Tibial artery (tissue), 4 donors: Measurements from ENCODE around the gene NPC1.

Source experiments
- DNase-seq, 2 donors: peaks; one replicate each; pipeline ENCODE4 v3.0.0-alpha.2; 2019
- H3K27ac ChIP-seq, 2 donors: fragments of 200-600 bp; sonication (generic) in 1 of 2; 1 replicate in 1 of 2; 2 replicates in 1 of 2; pipeline ENCODE4 v1.5.1; 2018 to 2019; ENCODE audit warnings: mild to moderate bottlenecking in 1 of 2
- H3K27me3 ChIP-seq, 2 donors: fragments of 200-600 bp; sonication (generic) in 1 of 2; one replicate each; pipeline versions ENCODE4 v1.5.1 to v1.6.0; 2016 to 2019
- H3K36me3 ChIP-seq, 3 donors: fragments of 200-600 bp; sonication (generic) in 2 of 3; one replicate each; pipeline ENCODE4 v1.5.1; 2016 to 2019; ENCODE audit warnings: mild to moderate bottlenecking in 2 of 3
- H3K4me1 ChIP-seq, 4 donors: fragments of 200-600 bp; sonication (generic) in 2 of 4; 1 replicate in 3 of 4; 2 replicates in 1 of 4; pipeline ENCODE4 v1.5.1; 2016 to 2019
- H3K4me3 ChIP-seq, 2 donors: fragments of 200-600 bp; sonication (generic) in 1 of 2; 1 replicate in 1 of 2; 2 replicates in 1 of 2; pipeline ENCODE4 v1.5.1; 2018 to 2019; ENCODE audit warnings: mild to moderate bottlenecking in 2 of 2
- H3K9me3 ChIP-seq, 3 donors: fragments of 200-600 bp; sonication (generic) in 1 of 3; one replicate each; pipeline ENCODE4 v1.5.1; 2016 to 2019
- intact Hi-C: fragments of 100-400 bp; cut with DNase I; formaldehyde crosslinking; loops from one replicate; pipeline ENCODE4 v1.15.0; 2023; ENCODE audit warnings: low total_unique reads
- TF ChIP-seq, protein P1 (sequence below), 2 experiments: fragments of 200-600 bp in 1 of 2; fragments of 450-650 bp in 1 of 2; IDR thresholded peaks; one replicate each; pipeline ENCODE4 v1.5.1; 2017 to 2019; ENCODE audit warnings: antibody characterized with exemption in 2 of 2, mild to moderate bottlenecking in 1 of 2, moderate library complexity in 1 of 2

NPC1 gene

DNA sequence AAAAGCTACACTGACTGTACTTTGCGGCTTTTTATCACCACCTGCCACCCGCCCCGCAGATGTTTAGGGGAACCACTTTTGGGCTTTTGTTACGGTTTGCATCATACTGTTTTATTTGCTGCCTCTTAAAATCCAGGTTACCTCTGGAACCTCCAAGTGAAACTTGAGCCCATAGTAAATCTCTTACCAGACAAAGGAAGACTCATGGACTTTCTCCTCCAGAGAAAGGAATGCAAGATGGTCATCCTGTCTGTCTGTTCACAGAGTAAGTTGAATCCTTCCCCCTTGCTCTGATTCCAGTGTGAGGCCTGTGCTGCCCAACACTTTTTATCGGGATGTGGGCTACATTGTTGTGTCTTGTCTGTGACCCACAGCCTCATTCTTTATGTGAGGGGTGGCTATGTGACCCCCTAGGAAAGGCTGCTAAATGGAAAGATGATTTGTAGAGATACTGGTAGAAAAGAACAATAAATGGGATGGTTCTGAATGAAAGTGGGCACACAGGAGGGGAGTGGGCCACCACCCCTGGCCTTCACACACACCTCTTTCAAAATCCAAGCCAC, 59.7 kb downstream of the NPC1 start:
- Histone ChIP-seq H3K36me3 (peaks cover 90 to 97% (median 91%) of the 10 kb centered on the region in 3 donors), H3K4me3 (no peak overlapping the region), H3K27ac (no peak overlapping the region), H3K4me1 (no peaks in the 10 kb centered on the region), H3K27me3 (no peaks in the 10 kb centered on the region), H3K9me3 (no peaks in the 10 kb centered on the region)
- TF ChIP-seq, protein P1, sequence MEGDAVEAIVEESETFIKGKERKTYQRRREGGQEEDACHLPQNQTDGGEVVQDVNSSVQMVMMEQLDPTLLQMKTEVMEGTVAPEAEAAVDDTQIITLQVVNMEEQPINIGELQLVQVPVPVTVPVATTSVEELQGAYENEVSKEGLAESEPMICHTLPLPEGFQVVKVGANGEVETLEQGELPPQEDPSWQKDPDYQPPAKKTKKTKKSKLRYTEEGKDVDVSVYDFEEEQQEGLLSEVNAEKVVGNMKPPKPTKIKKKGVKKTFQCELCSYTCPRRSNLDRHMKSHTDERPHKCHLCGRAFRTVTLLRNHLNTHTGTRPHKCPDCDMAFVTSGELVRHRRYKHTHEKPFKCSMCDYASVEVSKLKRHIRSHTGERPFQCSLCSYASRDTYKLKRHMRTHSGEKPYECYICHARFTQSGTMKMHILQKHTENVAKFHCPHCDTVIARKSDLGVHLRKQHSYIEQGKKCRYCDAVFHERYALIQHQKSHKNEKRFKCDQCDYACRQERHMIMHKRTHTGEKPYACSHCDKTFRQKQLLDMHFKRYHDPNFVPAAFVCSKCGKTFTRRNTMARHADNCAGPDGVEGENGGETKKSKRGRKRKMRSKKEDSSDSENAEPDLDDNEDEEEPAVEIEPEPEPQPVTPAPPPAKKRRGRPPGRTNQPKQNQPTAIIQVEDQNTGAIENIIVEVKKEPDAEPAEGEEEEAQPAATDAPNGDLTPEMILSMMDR (IDR thresholded peaks at IDR 0.05): no peak
- no peak for DNase-seq
- intact Hi-C loops: no loop called here

DNA sequence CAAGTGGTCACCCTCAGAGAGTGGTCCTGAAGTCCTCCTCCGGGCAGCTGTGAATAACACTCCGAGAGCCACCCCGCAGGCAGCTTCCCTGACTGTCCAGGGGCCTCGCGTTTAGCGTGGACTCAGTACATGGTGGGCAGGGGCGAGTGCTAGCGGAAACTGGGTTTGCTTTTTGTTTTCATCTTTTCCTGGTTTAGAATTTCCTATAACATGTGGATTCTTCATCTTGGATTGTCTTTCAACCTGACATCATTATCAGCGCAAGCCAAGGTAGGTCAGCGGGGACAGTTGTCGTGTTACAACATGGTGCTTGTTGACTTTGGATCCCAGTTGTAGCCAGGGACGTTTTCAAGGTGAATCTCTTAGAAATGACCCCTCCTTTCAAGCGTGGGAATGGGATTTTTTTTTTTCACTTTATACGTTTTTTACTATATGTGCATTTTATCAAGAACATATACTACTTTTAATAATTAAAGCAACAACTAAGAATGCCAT, 62.0 kb downstream of the NPC1 start:
- no peak overlapping the region for H3K4me3 ChIP-seq
- H3K27ac ChIP-seq: no peak overlapping the region
- H3K9me3 ChIP-seq: no peaks in the 10 kb centered on the region
- TF ChIP-seq, protein P1 (IDR thresholded peaks at IDR 0.05): no peak
- H3K4me1 ChIP-seq: no peaks in the 10 kb centered on the region
- intact Hi-C loops: no loop called here
- peaks cover 90 to 97% (median 91%) of the 10 kb centered on the region in 3 donors for H3K36me3 ChIP-seq
- no peaks in the 10 kb centered on the region for H3K27me3 ChIP-seq
- DNase-seq: no peak

DNA sequence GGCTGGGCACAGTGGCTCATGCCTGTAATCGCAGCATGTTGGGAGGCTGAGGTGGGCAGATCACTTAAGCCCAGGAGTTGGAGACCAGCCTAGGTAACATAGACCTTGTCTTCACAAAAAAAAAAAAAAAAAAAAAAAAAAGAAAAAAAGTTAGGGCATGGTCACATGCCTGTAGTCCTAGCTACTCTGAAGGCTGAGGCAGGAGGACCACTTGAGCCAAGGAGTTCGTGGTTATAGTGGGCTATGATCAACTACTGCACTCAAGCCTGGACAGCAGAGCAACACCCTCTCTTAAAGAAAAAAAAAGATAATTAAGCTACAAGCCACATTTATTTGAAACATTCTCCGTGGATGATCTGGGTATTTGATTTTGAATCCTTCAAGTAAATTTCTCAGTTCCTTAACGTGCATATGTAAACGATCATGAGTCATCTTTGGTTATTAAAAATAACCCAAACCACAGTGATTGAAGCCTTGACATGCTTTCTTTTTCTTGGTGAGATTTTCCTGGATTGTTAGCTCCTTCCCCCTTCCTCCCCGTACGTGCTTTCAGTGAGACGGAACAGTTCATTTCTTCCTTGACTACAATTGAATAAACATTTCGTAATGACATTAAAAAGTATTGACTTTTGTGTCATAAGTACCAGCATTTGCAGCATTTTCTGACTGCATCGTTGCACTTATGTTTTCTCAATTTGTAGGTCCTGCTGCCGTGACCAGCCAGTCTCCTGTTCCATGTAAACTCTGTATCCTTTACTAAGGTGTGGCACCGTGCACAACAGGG, 62.7 kb downstream of the NPC1 start:
- Histone ChIP-seq H3K9me3 (no peaks in the 10 kb centered on the region), H3K36me3 (peaks cover 90 to 97% (median 90%) of the 10 kb centered on the region in 3 donors), H3K4me1 (no peaks in the 10 kb centered on the region), H3K27ac (no peak overlapping the region), H3K27me3 (no peaks in the 10 kb centered on the region), H3K4me3 (no peak overlapping the region)
- peak in 1 of 2 donors; percentile 29 for DNase-seq
- intact Hi-C loops: no loop called here
- TF ChIP-seq, protein P1 (IDR thresholded peaks at IDR 0.05): no peak

DNA sequence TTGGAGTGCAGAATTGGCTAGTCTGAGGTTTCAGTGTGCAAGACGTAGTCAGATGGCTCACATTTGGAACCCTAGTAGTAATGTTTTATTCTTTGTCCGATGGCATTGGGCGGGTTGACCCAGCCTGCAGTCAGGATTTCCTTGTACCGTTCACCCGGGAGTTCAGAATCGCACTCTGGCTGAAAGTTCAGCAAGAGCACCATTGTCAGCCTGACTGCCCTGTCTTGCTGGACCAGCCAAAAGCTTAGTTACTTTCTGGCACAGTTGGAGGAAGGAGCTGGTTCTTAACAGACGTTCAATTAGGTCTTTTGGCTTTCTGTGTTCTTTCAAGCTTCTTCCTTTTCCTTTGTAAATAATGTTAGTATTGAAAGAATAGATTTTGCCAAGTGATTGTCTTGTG, 64.4 kb downstream of the NPC1 start:
- Histone ChIP-seq H3K4me1 (no peaks in the 10 kb centered on the region), H3K4me3 (no peak overlapping the region), H3K9me3 (no peaks in the 10 kb centered on the region), H3K27me3 (no peaks in the 10 kb centered on the region), H3K27ac (no peak overlapping the region), H3K36me3 (peaks cover 88 to 96% (median 91%) of the 10 kb centered on the region in 3 donors)
- DNase-seq: peak in 1 of 2 donors; percentile 31
- intact Hi-C loops: no loop called here
- TF ChIP-seq, protein P1 (IDR thresholded peaks at IDR 0.05): no peak

DNA sequence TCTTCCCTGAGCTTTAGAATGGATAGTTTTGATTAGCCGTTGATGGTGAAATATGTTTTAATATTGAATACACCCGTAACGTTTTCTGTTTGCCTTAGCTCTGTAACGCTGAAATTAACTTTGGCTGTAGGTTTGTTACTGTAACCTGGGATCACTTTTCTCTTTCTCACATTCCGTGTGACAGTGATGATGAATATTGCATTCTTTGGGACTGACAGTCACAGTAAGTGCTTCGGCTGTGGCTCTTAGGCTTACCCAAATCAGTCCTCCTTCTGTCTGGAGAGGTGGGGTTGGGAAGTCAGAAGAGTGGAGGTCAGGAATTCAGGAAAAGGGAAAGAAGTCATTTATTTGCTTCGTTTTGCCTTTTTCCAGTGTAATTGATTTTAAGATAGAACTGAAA, 65.0 kb downstream of the NPC1 start:
- no peak for DNase-seq
- no peaks in the 10 kb centered on the region for H3K4me1 ChIP-seq
- intact Hi-C loops: no loop called here
- peaks cover 88 to 96% (median 91%) of the 10 kb centered on the region in 3 donors for H3K36me3 ChIP-seq
- no peak overlapping the region for H3K27ac ChIP-seq
- TF ChIP-seq, protein P1 (IDR thresholded peaks at IDR 0.05): no peak
- no peak overlapping the region for H3K4me3 ChIP-seq
- H3K27me3 ChIP-seq: no peaks in the 10 kb centered on the region
- H3K9me3 ChIP-seq: no peaks in the 10 kb centered on the region
